GM23248 (cell line): ENCODE data around the gene DCTN4.

Experiments
- EZH2 ChIP-seq: fragments of 200-600 bp; sonication (generic); IDR thresholded peaks from 2 replicates; pipeline ENCODE4 v1.6.1; 2018; ENCODE audit warnings: antibody characterized with exemption, mild to moderate bottlenecking; ENCODE audit not compliant: insufficient read depth, poor library complexity, severe bottlenecking
- EZH2phosphoT487 ChIP-seq: fragments of 200-600 bp; sonication (generic); IDR thresholded peaks from 2 replicates; pipeline ENCODE4 v1.6.1; 2018; ENCODE audit warnings: antibody characterized with exemption, moderate library complexity, mild to moderate bottlenecking, low read depth; ENCODE audit not compliant: insufficient read depth

DNA sequence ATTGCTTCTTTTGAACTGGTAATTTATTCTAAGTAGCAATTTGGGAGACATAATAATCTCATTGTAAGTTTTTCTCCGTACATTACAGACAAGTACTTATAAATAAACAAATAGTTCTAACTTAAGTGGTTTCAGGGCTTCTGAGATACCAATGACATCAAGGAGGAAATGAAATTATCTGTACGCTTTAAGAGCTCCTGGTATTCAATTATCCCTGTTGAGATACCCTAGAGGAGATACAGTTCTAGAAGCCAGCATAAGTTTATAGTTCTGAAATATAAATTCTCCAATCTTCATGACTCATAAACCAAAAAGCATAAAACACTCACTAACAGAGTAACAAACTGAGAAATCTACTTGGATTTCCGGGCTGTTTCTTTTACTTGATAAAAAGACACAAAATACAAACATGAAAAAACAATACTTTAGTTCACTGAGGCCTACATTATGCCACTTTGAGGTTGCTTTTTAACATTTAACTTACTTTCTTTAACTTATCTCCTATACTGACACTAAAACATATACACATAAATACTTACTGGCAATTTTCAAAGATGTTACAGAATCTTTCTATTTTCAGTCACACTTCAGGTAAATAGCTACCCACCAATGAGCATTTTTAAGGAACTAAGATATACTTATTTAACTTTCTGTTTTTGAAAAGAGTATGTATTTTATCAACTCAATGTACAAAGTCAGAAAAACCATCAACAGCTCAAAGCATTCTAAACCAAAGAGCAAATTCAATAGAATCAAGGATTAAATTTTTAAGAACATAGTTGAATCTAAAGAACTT, 7.5 kb downstream of the DCTN4 start:
- no peak for TF ChIP-seq EZH2
- no peak for TF ChIP-seq EZH2phosphoT487
